ENCODE measurements around the gene NFKB2. TPM values are rescaled to one million over a fixed set of nuclear protein-coding genes. Genes with fewer than 3 reads are reported as not detected.

Gene NFKB2
- total RNA-seq, 1 donor from 2014 or later, result 26.8 TPM

DNA sequence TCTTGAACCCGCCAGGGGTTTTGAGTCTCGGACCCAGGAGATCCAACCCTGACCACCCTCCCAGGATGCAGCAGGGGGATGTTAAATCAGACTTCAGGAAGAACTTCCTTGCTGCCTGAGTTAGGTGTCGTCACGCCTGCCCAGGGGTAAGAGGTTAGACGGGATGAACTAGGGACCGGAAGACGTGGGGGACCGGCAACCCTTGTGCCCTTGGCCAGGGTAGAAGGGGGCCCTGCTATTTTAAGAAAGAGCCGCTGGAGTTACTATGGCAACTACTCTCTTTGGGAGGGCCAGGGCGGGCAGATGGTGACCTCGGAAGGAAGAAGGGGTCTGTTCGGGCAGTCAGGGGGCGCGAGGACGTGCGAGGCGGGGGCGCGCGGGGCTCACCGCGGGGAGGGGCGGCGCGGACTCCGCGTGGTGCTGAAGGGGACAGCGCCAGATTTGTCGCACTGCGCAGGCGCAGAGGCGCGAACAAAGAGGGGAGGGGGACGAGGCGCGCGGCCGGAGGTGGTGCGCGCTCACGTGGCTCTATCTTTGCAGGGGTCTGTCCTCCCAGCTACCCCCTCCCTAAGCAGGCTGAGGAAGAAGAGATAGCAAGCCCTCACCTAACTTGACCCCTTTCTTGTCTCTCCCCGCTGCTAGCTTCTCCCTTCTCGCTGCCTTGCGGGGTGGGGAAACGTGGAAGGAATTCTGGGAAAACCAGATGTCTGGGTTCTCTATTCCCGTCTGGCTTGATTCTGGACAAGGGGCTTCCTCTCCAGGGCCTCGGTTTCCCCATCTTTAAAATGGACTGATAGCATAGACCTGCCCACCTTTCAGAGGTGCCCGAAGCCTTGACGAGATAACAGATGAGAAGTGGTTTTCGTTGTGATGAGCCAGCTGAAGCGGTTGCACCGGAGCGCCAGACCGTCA, 24.0 kb downstream of the NFKB2 start:
- TF ChIP-seq POLR2A (IDR thresholded peaks at IDR 0.05), result no peak
- no peak for TF ChIP-seq POLR2AphosphoS5 (IDR thresholded peaks at IDR 0.05; ENCODE audit: insufficient read depth in 1 of 2, low read depth in 1 of 2)
- TF ChIP-seq CTCF (IDR thresholded peaks at IDR 0.05), result no peak
- intact Hi-C loops (cut with DNase I), result no loop called here

GRCh38 chr10:102420181-102420713, 24.7 kb downstream of the NFKB2 start:
- intact Hi-C loops (cut with DNase I), result no loop called here
- Histone ChIP-seq H3K4me3 (peak overlapping the region; percentile 59 to 93), H3K27me3 (no peaks in the 10 kb centered on the region), H3K4me1 (peaks cover 39% of the 10 kb centered on the region), H3K36me3 (no peaks in the 10 kb centered on the region), H3K9me3 (no peaks in the 10 kb centered on the region), H3K27ac (peak overlapping the region; percentile 73)
- TF ChIP-seq POLR2A (IDR thresholded peaks at IDR 0.05), result no peak
- no peak for TF ChIP-seq CTCF (IDR thresholded peaks at IDR 0.05)
- TF ChIP-seq POLR2AphosphoS5 (IDR thresholded peaks at IDR 0.05; ENCODE audit: insufficient read depth in 1 of 2, low read depth in 1 of 2), result no peak
- DNase-seq (ENCODE audit: extremely low spot score in 2 of 2), result no peak

More for the DNA sequence above, 24.0 kb downstream of the NFKB2 start:
- Histone ChIP-seq H3K4me1 (peaks cover 39% of the 10 kb centered on the region), H3K27me3 (no peaks in the 10 kb centered on the region), H3K9me3 (no peaks in the 10 kb centered on the region), H3K4me3 (peak overlapping the region; percentile 59 to 93), H3K27ac (no peak overlapping the region), H3K36me3 (no peaks in the 10 kb centered on the region)
- DNase-seq (ENCODE audit: extremely low spot score in 2 of 2), result no peak

DNA sequence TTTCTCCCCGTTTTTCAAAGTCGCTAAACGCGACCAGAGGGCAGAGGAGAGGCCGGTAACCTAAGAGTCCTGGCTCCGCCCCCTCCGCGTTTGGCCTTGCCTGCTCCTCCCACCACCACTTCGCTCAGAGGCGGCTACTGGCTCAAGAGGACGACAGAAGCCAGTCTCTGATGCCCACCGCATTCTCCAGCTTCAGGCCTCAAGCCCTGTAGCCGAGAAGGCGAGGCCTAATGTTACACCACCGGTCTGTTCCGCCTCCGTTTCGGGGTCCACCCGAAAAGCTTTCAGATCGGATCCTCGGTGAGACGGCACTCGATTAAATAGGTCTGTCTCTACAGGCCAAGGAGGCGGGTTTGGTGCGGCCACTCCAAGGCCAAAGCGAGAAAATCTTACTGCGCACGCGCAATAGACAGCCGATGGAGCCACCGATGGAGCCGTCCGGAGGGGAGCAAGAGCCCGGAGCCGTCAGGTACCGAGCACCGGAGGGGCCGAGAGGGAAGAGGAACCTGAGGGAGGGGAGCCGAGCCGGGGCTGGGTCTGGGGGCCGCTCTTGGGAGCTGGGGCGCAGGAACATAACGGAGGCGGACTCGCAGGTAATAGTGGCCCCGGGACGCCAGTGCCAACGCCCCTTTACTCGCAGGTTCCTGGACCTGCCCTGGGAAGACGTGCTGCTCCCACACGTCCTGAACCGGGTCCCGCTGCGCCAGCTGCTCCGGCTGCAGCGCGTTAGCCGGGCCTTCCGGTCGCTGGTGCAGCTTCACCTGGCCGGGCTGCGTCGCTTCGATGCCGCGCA, 25.4 kb downstream of the NFKB2 start, which contains the start of gene FBXL15:
TSS of gene FBXL15 (plus strand) at position 123 of the 793 bp plus-strand sequence. CDS start at position 417, 294 bp downstream.
- Histone ChIP-seq H3K9me3 (no peaks in the 10 kb centered on the region), H3K4me1 (peaks cover 39% of the 10 kb centered on the region), H3K4me3 (peak within 1 kb of the TSS; percentile 59 to 93), H3K36me3 (no peaks in the 10 kb centered on the region), H3K27ac (peak within 1 kb of the TSS; percentile 73), H3K27me3 (no peaks in the 10 kb centered on the region)
- TF ChIP-seq POLR2A (IDR thresholded peaks at IDR 0.05) (no peak), POLR2AphosphoS5 (IDR thresholded peaks at IDR 0.05; ENCODE audit: insufficient read depth in 1 of 2, low read depth in 1 of 2) (peak; percentile 87 to 99)
- peak in 1 of 2 donors; percentile 98 for DNase-seq (ENCODE audit: extremely low spot score in 2 of 2)
- intact Hi-C loops (cut with DNase I), result no loop called here

- intact Hi-C loops (cut with DNase I), result no loop called here
- DNase-seq (ENCODE audit: extremely low spot score in 2 of 2), result no peak
- H3K27me3 ChIP-seq, result no peaks in the 10 kb centered on the region
- H3K27ac ChIP-seq, result peak overlapping the region; percentile 73
- TF ChIP-seq POLR2A (IDR thresholded peaks at IDR 0.05) (no peak), POLR2AphosphoS5 (IDR thresholded peaks at IDR 0.05; ENCODE audit: insufficient read depth in 1 of 2, low read depth in 1 of 2) (no peak), CTCF (IDR thresholded peaks at IDR 0.05) (no peak)
- no peaks in the 10 kb centered on the region for H3K9me3 ChIP-seq
- no peaks in the 10 kb centered on the region for H3K36me3 ChIP-seq
- peak overlapping the region; percentile 59 to 93 for H3K4me3 ChIP-seq
- peaks cover 39% of the 10 kb centered on the region for H3K4me1 ChIP-seq
Measured at GRCh38 chr10:102421507-102421756, 25.9 kb downstream of the NFKB2 start.

DNA sequence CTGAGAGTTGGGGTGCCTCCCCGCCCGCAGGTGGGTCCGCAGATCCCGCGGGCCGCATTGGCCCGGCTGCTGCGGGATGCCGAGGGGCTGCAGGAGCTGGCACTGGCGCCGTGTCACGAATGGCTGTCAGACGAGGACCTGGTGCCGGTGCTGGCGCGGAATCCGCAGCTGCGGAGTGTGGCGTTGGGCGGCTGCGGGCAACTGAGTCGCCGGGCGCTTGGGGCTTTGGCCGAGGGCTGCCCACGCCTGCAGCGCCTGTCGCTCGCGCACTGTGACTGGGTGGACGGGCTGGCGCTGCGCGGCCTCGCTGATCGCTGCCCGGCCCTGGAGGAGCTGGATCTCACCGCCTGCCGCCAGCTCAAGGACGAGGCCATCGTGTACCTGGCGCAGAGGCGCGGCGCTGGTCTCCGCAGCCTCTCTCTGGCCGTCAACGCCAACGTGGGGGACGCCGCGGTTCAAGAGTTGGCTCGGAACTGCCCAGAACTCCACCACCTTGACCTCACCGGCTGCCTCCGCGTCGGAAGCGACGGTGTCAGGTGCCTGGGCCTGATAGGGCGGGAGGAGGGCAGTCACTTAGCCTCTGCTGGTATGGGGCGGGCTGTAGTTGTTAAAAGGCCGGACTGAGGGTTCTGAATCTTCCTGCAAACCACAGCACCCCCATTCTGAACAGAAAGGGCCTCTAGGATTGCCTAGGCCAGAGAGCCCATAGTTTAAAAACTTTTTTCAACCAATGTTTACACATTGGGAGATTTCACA, 26.4 kb downstream of the NFKB2 start:
- Histone ChIP-seq H3K27me3 (no peaks in the 10 kb centered on the region), H3K27ac (peak overlapping the region; percentile 73), H3K4me1 (peaks cover 39% of the 10 kb centered on the region), H3K36me3 (no peaks in the 10 kb centered on the region), H3K4me3 (peak overlapping the region; percentile 59 to 93), H3K9me3 (no peaks in the 10 kb centered on the region)
- no peak for DNase-seq (ENCODE audit: extremely low spot score in 2 of 2)
- intact Hi-C loops (cut with DNase I), result no loop called here
- TF ChIP-seq CTCF (IDR thresholded peaks at IDR 0.05), result no peak
- no peak for TF ChIP-seq POLR2AphosphoS5 (IDR thresholded peaks at IDR 0.05; ENCODE audit: insufficient read depth in 1 of 2, low read depth in 1 of 2)
- TF ChIP-seq POLR2A (IDR thresholded peaks at IDR 0.05), result no peak

All from vagina (tissue), 2 donors.